Ectodermal cell (in vitro differentiated cells): ENCODE results near the gene CHRM4.

Experiments
- H3K27ac ChIP-seq: 2 replicates; pipeline ENCODE4 v1.7.0; 2013; ENCODE audit warnings: mild to moderate bottlenecking, low read depth, low read length; ENCODE audit not compliant: insufficient read depth, poor library complexity, severe bottlenecking
- H3K27me3 ChIP-seq: 2 replicates; pipeline ENCODE4 v1.7.0; 2013; ENCODE audit warnings: mild to moderate bottlenecking, low read length; ENCODE audit not compliant: insufficient read depth, control insufficient read depth, poor library complexity, severe bottlenecking
- H3K36me3 ChIP-seq: one replicate; pipeline ENCODE4 v1.7.0; 2013; ENCODE audit warnings: low read length; ENCODE audit not compliant: control insufficient read depth, insufficient read depth
- H3K4me1 ChIP-seq: one replicate; pipeline ENCODE4 v1.7.0; 2013; ENCODE audit warnings: low read length; ENCODE audit not compliant: control insufficient read depth, insufficient read depth
- H3K4me3 ChIP-seq: 2 replicates; pipeline ENCODE4 v1.7.0; 2013; ENCODE audit warnings: low read depth, low read length, control low read depth; ENCODE audit not compliant: insufficient read depth
- H3K9me3 ChIP-seq: 2 replicates; pipeline ENCODE4 v1.7.0; 2013; ENCODE audit warnings: mild to moderate bottlenecking, low read length, moderate library complexity; ENCODE audit not compliant: control insufficient read depth
- WGBS, 2 experiments: methylation state at CpG; one replicate each; pipeline ENCODE4 v1.1.7; 2013; ENCODE audit warnings: missing lambda C conversion rate in 2 of 2; 5-methylcytosine and 5-hydroxymethylcytosine counted together

CHRM4 gene

GRCh38 chr11:46338988-46339666 is 52.4 kb downstream of the CHRM4 start:
- Histone ChIP-seq H3K27me3 (no peaks in the 10 kb centered on the region), H3K4me3 (peak overlapping the region; percentile 27), H3K36me3 (no peaks in the 10 kb centered on the region), H3K27ac (peak overlapping the region; percentile 82), H3K9me3 (no peaks in the 10 kb centered on the region), H3K4me1 (peaks cover 47% of the 10 kb centered on the region)
- WGBS, 2 experiments = 7% methylated on average over 16 of the region's 16 CpGs

GRCh38 chr11:46338636-46338987 is 53.0 kb downstream of the CHRM4 start:
- peaks cover 5% of the 10 kb centered on the region for H3K27me3 ChIP-seq
- no peaks in the 10 kb centered on the region for H3K36me3 ChIP-seq
- H3K9me3 ChIP-seq = no peaks in the 10 kb centered on the region
- peaks cover 52% of the 10 kb centered on the region for H3K4me1 ChIP-seq
- 39 to 42% methylated on average over 9 of the region's 9 CpGs for WGBS, 2 experiments
- peak overlapping the region; percentile 82 for H3K27ac ChIP-seq
- peak overlapping the region; percentile 27 for H3K4me3 ChIP-seq

GRCh38 chr11:46337626-46338345 is 53.8 kb downstream of the CHRM4 start:
- no peaks in the 10 kb centered on the region for H3K36me3 ChIP-seq
- no peak overlapping the region for H3K27ac ChIP-seq
- H3K4me1 ChIP-seq = peaks cover 54% of the 10 kb centered on the region
- 87 to 88% methylated on average over 13 of the region's 13 CpGs for WGBS, 2 experiments
- H3K9me3 ChIP-seq = no peaks in the 10 kb centered on the region
- H3K27me3 ChIP-seq = peaks cover 13% of the 10 kb centered on the region
- H3K4me3 ChIP-seq = no peak overlapping the region

- Histone ChIP-seq H3K27me3 (peaks cover 23% of the 10 kb centered on the region), H3K27ac (no peak overlapping the region), H3K9me3 (no peaks in the 10 kb centered on the region), H3K4me3 (no peak overlapping the region), H3K36me3 (no peaks in the 10 kb centered on the region), H3K4me1 (peaks cover 60% of the 10 kb centered on the region)
- WGBS, 2 experiments = 90 to 91% methylated on average over 12 of the region's 12 CpGs
Observed at GRCh38 chr11:46336563-46337180, 54.9 kb downstream of the CHRM4 start.

GRCh38 chr11:46335890-46336562 is 55.5 kb downstream of the CHRM4 start:
- H3K4me1 ChIP-seq = peaks cover 67% of the 10 kb centered on the region
- WGBS, 2 experiments = 42 to 43% methylated on average over 11 of the region's 11 CpGs
- no peak overlapping the region for H3K4me3 ChIP-seq
- no peaks in the 10 kb centered on the region for H3K9me3 ChIP-seq
- peaks cover 23% of the 10 kb centered on the region for H3K27me3 ChIP-seq
- peak overlapping the region; percentile 11 for H3K27ac ChIP-seq
- H3K36me3 ChIP-seq = no peaks in the 10 kb centered on the region

GRCh38 chr11:46335271-46335670 is 56.3 kb downstream of the CHRM4 start:
- Histone ChIP-seq H3K27ac (no peak overlapping the region), H3K36me3 (no peaks in the 10 kb centered on the region), H3K4me3 (no peak overlapping the region), H3K4me1 (peaks cover 70% of the 10 kb centered on the region), H3K27me3 (peaks cover 23% of the 10 kb centered on the region), H3K9me3 (no peaks in the 10 kb centered on the region)
- 88 to 89% methylated on average over 6 of the region's 6 CpGs for WGBS, 2 experiments

- H3K9me3 ChIP-seq = no peaks in the 10 kb centered on the region
Observed at GRCh38 chr11:46334211-46334610, 57.4 kb downstream of the CHRM4 start.

More at GRCh38 chr11:46334211-46334610, 57.4 kb downstream of the CHRM4 start:
- 90 to 91% methylated on average over 3 of the region's 3 CpGs for WGBS, 2 experiments
- Histone ChIP-seq H3K4me3 (no peak overlapping the region), H3K27me3 (peaks cover 23% of the 10 kb centered on the region), H3K4me1 (peaks cover 70% of the 10 kb centered on the region), H3K27ac (no peak overlapping the region), H3K36me3 (no peaks in the 10 kb centered on the region)
